ENCODE data around the gene UTF1.

The UTF1 gene, protein sequence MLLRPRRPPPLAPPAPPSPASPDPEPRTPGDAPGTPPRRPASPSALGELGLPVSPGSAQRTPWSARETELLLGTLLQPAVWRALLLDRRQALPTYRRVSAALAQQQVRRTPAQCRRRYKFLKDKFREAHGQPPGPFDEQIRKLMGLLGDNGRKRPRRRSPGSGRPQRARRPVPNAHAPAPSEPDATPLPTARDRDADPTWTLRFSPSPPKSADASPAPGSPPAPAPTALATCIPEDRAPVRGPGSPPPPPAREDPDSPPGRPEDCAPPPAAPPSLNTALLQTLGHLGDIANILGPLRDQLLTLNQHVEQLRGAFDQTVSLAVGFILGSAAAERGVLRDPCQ

DNA sequence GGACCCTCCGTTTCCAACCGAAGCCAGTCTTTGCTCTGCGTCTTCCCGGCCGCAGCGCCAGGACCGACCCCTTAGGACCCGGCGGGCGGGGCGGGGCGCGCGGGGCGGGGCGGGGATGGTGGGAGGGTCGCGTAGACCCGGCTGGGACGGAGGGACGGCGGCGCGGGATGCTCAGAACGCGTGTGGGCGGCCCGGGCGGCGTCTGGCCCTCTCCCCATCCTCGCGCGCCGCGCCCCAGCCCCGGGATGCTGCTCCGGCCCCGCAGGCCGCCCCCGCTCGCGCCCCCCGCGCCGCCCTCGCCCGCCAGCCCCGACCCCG, at the start of gene UTF1:
Gene UTF1, plus strand, starts transcription at position 174 of the 318 bp plus-strand sequence. Its CDS starts 72 bp downstream, at position 246.
- no peak for DNase-seq

DNA sequence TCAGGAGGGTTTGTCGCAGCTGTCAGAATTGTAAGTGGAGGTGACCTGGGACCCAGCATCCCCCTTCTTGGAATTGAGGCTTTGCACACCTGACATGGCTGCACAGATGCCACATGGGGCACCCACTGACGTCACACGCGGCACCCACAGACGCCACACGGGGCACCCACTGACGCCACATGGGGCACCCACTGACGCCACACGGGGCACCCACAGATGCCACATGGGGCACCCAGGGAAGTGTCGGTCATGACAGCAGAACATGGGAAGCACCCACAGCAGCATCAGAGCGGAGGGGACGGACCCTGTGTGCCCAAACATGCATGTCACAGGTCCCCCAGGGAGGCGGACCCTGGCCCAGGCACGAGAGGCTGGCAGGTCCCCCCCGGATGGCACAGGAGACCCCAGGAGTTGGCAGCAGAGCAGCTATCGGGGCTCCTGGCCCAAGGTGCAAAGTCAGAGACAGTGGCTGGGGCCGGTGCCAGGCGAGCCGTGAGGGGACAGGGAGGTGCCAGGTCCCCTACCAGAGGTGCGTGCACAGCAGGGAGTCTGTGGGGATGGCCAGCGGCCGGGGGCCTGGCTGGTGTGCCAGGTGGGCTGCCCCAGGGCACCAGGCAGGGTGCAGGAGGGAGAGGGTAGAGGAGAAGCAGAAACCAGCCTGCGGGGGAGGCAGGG, 48.9 kb upstream of the UTF1 start:
- DNase-seq: no peak

DNA sequence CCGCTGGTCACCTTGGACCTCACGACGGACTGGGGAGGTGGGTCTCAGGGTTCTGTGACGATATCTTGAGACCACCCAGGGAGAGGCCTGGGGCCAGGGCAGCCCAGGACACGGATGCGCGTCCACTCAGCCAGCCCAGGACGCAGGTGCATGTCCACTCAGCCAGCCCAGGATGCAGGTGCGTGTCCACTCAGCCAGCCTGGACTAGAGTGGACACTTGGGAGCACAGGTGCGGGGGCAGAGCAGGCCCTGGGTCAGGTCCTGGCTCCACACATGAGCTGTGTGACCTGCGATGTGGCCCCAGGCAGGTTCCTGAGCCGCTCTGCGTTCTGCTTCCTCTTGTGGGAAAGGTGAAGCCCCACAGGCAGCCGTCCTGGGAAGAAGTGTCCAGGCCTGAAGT, 47.8 kb upstream of the UTF1 start:
- DNase-seq: no peak

DNA sequence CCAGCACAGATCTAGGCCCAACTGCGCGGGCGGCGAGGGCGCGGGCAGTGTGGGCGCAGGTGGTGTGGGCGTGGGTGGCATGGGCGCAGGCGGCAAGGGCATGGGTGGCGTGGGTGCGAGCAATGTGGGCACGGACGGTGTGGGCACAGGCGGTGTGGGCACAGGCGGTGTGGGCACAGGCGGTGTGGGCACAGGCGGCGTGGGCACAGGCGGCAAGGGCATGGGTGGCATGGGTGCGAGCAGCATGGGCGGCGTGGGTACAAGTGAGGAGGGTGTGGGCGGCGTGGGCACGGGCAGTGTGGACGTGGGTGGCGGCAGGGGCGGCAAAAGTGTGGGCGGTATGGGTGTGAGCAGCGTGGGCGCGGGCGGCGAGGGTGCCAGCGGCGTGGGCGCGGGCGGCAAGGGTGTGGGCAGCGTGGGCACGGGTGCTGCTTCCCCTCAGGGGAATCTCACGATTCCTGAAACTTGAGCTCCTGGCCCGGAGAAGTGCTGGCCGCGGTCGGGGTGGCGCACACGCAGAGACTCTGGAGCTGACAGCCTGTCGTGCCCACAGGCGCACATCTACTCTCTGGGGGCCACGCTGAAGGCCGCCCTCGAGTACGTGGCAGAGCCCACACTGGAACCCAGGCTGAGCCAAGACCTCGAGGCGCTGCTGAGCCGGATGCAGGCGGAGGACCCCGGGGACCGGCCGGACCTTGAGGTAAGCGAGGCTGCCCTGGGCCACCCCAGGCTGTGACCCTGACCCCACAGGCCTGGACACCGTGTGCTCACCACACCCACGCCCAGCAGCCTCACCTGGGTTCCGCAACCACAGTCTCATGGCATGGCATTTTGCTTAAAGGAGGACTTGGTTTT, 47.0 kb upstream of the UTF1 start:
- DNase-seq: no peak

DNA sequence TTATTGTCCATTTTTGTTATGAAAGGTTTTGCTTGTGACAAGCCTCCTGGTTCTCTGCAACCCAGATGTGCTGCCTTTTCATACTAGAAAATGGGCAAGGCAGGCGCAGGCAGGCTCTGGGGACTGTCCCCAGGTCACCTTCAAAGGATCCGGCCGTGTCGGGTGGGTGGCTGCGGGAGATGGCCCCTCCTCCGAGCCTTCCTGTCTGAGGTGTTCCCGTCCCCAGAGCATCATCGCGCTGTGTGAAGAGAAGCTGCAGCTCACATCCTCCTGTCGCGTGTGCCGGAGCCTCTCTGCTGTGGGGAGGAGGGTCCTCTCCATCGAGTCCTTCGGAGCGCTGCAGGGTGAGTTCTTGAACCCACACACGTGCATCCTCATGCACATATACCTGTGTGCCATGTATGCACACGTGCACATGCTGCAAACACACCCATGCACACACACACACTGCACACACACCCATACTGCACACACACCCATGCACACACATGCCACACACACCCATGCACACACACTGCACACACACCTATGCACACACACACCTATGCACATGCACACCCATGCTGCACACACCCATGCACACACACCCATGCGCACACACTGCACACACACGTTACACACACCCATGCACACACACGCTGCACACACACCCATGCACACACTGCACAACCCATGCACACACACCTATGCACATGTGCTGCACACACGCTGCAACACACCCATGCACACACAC, 46.2 kb upstream of the UTF1 start:
- no peak for DNase-seq

DNA sequence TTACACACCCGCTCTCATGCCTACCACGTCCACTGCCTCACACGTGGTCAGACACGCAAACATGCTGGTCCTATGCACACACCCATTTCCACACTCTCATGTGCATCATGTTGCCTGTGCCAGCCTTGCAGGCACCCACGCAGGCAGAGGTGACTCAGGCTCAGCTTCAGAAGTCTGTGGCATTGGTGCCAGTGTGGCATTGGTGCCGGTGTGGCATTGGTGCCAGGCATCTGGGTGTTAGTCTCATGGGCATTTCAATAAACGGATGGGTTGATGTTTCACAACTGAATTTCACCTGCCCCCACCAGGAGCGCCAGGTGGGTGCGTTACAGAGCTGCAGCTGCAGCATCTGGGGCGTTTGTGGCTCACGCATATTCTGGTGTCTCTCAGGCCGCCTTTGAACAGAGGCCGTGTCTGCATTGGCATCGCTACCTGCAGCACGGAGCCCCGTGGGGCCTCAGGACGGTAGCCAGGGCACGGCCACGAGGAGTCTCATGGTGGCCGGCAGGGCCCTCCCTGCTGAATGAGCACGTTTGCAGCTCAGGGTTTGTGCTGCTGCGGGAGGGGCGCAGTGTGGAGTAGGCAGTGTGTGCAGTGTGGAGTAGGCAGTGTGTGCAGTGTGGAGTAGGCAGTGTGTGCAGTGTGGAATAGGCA, 45.3 kb upstream of the UTF1 start:
- DNase-seq: no peak

DNA sequence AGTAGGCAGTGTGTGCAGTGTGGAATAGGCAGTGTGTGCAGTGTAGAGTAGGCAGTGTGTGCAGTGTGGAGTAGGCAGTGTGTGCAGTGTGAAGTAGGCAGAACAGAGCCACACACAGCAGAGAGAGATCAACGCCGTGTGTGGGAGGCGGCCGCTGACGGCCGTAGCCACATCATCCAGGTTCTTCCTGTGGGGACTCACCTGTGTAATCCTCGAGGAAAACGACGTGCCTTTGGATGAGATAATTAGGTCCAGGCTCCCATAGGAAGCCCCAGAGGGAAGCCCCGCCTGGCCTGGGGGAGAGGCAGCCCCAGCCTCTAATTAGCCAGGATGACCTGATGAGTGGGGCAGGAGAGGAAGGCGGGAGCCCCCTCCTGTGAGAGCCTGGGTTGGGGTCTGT, 44.6 kb upstream of the UTF1 start:
- DNase-seq: no peak

DNA sequence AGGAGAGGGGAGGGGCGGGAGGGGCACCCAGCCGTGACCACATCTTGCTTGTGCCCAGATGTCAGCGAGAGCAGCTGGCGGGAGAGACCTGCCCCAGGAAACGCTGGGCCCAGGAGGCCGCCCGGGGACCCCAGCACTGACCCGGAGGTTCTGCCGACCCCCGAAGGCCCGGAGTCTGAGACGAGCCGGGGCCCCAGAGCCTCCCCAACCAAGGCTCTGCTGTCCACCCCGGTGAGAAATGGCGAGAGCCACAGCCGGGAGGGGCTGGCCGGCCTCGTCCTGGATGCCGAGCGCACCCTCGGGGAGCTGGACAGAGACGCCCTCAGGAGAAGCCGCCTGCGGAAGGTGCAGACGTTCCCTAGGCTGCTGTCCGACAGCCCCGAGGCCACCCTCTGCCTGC, 44.1 kb upstream of the UTF1 start:
- no peak for DNase-seq

DNA sequence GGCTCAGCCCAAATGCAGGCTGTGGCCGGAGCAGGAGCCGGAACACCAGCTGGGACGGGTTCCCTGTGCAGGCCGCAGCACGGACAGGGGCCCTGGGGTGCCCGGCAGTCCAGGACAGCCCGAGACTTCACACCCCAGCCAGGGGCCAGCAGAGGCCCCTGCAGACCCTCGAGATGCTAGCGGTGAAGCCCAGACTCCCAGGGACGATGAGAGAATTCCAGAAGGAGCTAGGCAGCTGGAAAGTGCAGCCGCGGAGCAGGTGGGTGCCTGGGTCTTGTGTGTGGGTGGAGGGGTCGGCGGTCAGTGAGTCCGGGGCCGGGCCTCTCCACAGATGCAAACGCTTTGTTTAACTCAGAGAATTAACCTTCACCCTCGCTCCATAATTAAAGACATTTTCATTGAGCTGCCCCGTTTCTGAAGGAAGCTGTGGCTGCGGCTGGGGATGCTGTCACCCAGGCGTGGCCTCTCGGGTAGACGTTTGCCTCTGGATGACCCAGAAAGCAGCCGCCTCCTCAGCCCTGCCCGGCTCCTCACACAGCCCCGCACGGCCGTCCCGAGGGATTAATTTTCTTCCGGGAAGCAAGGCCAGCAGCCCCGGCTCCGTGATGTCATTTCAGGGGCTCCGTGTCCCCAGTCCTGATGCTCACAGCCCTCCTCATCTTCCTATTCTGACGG, 43.5 kb upstream of the UTF1 start:
- DNase-seq: no peak

DNA sequence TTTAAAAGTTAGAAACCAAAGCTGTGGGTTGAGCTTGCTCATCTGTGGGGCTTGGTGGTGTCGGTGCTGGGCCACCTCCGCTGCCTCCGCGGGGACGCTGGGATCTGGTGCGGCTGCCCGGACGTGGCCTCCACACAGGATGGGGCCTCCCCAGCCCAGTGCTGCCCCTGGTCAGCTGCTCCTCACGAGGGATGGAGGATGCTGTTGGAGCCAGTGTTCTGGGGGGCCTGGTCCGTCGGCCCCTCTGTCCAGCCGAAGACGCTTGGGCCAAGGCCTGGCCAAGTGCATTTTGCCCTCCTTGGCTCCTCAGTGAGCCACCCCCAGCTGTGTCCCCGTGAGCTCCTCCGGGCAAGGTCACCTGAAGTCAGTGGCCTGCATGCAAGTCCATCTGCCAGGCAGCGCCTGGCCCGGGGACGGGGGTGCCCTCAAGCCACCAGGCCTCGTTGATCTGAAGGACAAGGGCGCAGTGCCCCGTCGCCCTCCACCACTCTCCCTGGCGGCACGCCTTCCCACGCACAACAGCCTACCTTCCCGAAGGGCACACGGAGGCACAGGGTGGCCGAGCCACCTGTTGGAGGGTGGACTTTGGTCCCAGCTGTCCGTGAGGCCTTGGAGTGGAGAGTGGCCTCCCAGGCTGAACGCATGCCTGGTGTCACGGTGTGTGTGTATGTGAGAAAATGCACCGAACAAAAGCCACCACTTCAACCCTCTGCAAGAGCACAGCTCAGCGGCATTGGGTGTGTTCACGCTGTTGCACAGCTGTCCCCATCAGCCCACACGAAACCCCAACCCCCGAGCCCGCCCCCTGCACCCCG, 42.7 kb upstream of the UTF1 start:
- no peak for DNase-seq

DNA sequence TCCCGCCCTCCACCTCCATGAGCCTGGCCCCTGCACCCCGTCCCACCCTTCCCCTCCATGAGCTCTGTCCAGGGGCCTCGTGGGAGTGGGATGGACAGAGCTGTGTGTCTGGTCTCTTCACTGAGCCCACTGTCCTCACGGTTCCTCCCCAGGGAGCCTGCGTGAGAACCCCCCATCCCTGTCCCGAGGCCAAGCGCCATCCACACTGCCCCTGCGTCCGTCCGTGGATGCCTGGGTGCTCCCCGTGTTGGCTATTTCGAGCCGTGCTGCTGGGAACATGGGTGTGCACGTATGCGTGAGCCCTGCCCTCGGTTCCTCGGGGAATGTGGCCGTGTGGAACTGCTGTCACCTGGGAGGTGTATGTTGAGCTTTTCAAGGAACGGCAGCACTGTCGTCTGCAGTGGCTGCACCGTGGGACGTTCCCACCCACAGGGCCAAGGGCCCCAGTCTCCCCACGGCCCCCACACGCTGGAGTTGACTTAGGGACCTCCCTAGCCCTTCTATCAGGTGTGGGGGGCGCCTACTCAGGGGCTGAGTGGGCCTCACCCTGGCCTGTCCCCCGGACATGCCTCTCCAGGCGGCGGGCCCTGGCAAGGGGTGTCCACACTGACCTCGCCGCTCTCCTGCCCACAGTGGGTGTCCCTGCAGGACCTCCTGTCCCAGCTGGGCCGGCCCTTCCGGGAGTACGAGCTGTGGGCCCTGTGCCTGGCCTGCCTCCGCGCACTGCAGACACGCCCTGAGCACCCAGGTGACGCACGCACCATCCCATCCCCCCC, 41.9 kb upstream of the UTF1 start:
- no peak for DNase-seq

DNA sequence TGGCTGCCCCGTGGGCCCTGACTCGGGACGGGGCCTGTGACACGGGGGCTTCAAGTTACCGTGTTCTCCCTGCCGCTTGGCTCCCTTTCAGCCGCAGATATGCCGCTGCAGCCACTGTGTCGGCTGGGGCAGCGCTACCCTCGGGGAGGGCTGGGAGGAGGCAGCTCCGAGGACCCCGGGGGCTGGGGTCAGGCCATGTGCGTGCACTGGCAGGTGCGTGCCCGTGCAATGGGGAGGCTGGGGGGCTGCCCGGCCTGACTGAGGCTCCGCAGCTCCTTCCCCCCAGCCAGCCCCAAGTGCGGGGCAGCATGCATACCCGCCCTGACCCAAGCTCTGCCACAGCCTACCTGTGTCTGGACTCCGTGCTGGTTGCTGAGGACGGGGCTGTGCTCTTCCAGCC, 40.8 kb upstream of the UTF1 start:
- DNase-seq: no peak

DNA sequence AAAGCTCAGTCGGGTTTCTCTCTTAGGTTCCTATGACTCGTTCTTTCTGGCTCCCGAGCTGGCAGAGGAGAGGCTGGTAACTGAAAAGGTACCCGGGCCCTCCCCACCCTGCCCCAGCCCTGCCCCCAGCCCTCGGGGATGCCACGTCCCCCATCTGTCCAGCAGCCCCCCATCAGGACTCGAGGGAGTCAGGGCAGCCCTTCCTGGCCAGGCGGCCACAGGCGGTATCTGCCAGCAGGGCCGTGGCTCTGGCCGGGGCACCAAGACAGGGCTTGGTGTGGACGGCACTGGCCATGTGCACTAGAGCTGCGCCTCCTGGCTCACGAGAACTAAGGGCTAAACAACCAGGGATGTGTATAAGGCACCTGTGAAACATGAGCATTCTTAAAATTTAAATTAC, 40.3 kb upstream of the UTF1 start:
- no peak for DNase-seq

DNA sequence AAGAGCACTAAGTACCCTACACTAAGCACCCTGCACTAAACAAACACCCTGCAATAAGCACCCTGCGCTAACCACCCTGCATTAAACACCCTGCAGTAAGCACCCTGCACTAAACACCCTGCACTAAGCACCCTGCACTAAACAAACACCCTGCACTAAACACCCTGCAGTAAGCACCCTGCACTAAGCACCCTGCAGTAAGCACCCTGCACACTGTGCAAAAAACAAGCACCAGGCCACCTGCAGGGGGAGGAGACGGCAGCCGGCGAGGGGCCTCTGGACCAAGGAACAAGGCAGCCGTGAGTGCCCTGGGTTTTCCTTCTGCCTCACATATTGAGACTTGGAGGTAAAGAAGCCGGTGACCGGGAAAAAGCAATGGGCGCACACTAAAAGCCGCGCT, 39.8 kb upstream of the UTF1 start:
- DNase-seq: no peak

DNA sequence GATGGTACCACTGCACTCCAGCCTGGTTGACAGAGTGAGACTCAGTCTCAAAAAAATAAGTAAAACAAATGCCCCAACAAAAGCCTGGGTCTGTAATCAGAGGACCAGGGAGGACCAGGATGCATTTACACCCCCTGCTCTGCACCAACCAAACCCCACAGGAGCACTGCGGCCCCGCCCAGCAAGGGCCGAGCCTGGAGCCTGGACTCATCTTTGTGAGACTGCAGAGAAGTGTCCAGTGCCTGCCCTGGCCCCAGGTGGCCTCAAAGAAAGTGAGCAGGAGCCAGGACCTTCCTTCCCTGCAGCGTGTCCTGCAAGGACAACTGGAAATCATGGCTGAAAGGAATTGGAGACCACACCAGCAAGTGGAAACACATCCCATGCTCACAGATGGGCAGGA, 38.4 kb upstream of the UTF1 start:
- no peak for DNase-seq

DNA sequence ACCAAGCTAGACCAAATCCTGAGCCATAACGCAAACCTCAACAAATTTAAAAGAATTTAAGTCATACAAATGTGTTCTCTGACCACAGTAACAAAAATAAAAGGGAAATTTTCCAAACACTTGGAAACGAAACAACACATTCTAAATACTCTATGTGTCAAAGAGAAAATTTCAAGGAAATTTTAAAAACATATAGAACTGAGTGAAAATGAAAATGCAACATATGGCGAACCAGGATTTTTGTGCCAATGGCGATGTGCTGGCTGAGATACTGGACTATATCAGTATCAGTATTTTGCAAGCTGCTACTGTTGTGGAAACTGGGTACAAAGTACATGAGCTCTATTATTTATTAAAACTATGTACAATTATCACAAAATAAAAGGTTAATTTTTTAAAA, 35.9 kb upstream of the UTF1 start:
- DNase-seq: no peak

DNA sequence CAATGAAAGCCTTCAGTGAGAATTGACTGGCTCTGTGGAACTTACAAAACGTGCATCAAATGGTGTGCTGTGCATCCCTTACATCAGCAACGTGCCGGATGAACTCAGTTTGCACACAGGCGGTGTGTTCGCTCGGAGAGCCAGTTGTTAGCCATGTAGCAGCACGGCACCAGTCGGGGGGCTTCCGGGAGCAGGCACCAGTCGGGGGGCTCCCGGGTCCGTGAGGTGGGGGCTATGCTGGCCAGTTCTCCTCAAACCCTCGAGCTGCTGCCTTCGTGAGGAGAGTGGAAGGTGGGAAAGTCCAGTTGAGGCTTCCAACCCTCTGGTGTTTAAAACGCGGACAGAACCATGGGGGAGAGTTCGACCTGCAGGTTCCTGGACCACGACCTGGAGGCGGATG, 34.9 kb upstream of the UTF1 start:
- no peak for DNase-seq

DNA sequence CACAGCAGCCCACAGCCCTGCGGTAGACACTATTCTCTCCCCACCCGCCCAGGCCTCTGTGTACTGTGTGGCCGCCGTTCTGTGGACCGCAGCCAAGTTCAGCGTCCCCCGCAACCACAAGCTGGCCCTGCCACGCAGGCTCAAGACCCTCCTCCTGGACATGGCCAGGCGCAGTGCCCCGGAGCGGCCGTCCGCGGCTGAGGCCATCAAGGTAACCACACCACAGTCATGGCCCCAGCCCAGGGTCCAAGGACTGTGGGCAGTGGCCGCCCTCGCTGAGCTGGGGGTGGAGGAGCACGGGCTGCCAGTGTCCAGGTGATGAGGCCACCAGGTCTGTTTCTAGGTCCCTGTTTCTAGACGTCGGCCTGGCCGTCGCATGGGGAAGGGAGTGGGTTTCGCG, 34.4 kb upstream of the UTF1 start:
- no peak for DNase-seq

DNA sequence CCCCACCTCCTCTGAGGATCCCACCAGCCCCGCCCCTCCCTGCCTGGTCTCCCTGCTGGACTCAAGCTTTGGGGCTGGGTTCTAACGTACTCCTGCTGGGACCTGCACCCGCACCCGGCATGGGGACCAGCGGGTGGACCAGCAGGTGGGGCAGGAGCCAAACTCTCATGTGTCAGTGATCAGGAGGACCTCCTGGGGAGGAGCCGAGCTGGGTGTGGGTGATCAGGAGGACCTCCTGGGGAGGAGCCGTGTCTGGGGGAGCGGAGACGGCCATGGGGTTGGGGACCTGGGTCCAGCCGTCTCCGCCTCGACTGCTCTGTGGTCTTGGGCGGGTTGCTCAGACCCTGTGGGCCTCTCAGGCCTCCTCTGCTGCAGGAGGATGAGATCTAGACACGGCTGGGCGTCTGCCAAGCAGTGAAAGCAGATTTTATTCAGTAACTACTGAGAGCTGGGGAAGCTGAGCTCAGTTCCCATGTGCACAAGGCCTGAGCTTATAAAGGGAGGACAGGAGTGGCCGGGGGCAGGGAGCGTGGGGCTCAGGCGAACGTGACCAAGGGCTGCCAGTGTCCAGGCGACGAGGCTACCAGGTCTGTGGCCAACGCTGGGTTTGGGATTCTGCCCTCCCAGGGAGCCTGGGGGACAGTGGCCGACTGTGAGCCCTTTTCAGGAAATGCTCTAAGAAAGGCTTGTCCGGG, 33.6 kb upstream of the UTF1 start:
- DNase-seq: no peak

Measured in DMS79 treated with DMSO at 0.1 percent for 48 hours (cell line).